Heart left ventricle (tissue), 16 donors: Measurements from ENCODE around the gene TMEM38B. TPM values are rescaled to one million over a fixed set of nuclear protein-coding genes. Genes with fewer than 3 reads are reported as not detected.
A peak's percentile ranks its signal among the peaks of the same experiment; 100 is the strongest.

ENCODE experiments used
- ATAC-seq, 4 donors: fragments of 200-7000 bp; cut with Tn5 transposase; one replicate each; pipeline ENCODE4 v1.9.1; 2020 to 2022; ENCODE audit warnings: moderate library complexity in 4 of 4, mild to moderate bottlenecking in 3 of 4, moderate number of reproducible peaks in 1 of 4
- DNase-seq, 5 donors: peaks; one replicate each; pipeline ENCODE4 v3.0.0-alpha.2; 2020
- H3K27ac ChIP-seq, 12 donors: fragments of 200-600 bp; sonication (generic) in 4 of 12; one replicate each; pipeline versions ENCODE4 v1.5.0 to v1.8.0; 2016 to 2022; ENCODE audit warnings: mild to moderate bottlenecking in 2 of 12
- H3K27me3 ChIP-seq, 9 donors: fragments of 200-600 bp; sonication (generic) in 2 of 9; one replicate each; pipeline versions ENCODE4 v1.5.1 to v1.8.0; 2016 to 2022; ENCODE audit warnings: mild to moderate bottlenecking in 3 of 9
- H3K36me3 ChIP-seq, 9 donors: fragments of 200-600 bp; sonication (generic) in 2 of 9; one replicate each; pipeline versions ENCODE4 v1.5.0 to v1.8.0; 2018 to 2022; ENCODE audit warnings: mild to moderate bottlenecking in 2 of 9
- H3K4me1 ChIP-seq, 12 donors: fragments of 200-600 bp; sonication (generic) in 4 of 12; one replicate each; pipeline versions ENCODE4 v1.5.0 to v1.8.0; 2016 to 2022; ENCODE audit warnings: mild to moderate bottlenecking in 3 of 12
- H3K4me3 ChIP-seq, 12 donors: fragments of 200-600 bp; sonication (generic) in 4 of 12; one replicate each; pipeline versions ENCODE4 v1.5.0 to v1.8.0; 2017 to 2022; ENCODE audit warnings: mild to moderate bottlenecking in 9 of 12, moderate library complexity in 4 of 12
- H3K9me3 ChIP-seq, 12 donors: fragments of 200-600 bp; sonication (generic) in 4 of 12; one replicate each; pipeline versions ENCODE4 v1.5.0 to v1.8.0; 2016 to 2022; ENCODE audit warnings: mild to moderate bottlenecking in 1 of 12
- CTCF ChIP-seq, 12 donors: fragments of 200-600 bp; sonication (generic) in 4 of 12; IDR thresholded peaks; one replicate each; pipeline versions ENCODE4 v1.5.0 to v1.8.0; 2018 to 2022; ENCODE audit warnings: antibody characterized with exemption in 12 of 12, mild to moderate bottlenecking in 5 of 12
- POLR2A ChIP-seq, 2 donors: fragments of 450-650 bp; IDR thresholded peaks; one replicate each; pipeline ENCODE4 v1.6.1; 2017; ENCODE audit warnings: antibody characterized with exemption in 2 of 2, mild to moderate bottlenecking in 2 of 2, moderate library complexity in 2 of 2
- WGBS, 4 donors: extraction: QIAGEN DNeasy Blood & Tissue Kit in 2 of 4; methylation state at CpG; one replicate each; pipeline versions ENCODE4 v1.1.5 to v1.1.7; 2013 to 2018; 5-methylcytosine and 5-hydroxymethylcytosine counted together
- intact Hi-C, 10 donors: fragments of 100-400 bp; cut with DNase I; formaldehyde crosslinking; loops; one replicate each; pipeline versions ENCODE4 v1.11.1 to v1.14.2; 2022
- polyA plus RNA-seq, 2 donors: library from polyadenylated mRNA; stranded (reverse); fragments of 200-250 nt; gene quantifications; one replicate each; pipeline ENCODE4 v1.2.3, GENCODE V29; 2013
- total RNA-seq, 9 donors: library from RNA; depleted of rRNA in 2 of 9; stranded (reverse); fragments of >200 nt in 2 of 9; fragmentation: NEBNext Ultra II Directional in 3 of 9; extraction: Animal tissue kit (Norgen Biotek cat#: 25700) in 3 of 9; gene quantifications; one replicate each; pipeline versions ENCODE4 v1.1.0 to v1.2.4, GENCODE V29; 2016 to 2023
- donor health status: ischemic (EF 13 %, LVEDD 7.1; RV severe dilation, severe dysfunction).
- donor health status: healthy with polysubstance abuse.
- donor health status: DM: no; HTN: yes; CAD: no.
- donor health status: DM: no; HTN: no; CAD: no.
- donor health status: ischemic (EF 25% LVEDD 6.9; RV normal size, moderate dysfunction).
- donor health status: ischemic (EF 25% LVEDD 5.7; RV mildly dilated, moderate dysfunction).
- donor health status: healthy.
- donor health status: DM: yes; HTN: yes; CAD: no.
- donor health status: ischemic (EF 35%, LVEDD 5.7; RV mildly dilated, moderate dysfunction).
- donor health status: nonischemic (EF 11% LVEDD 7.7; RV severe dilation, severe dysfunction).
- donor health status: DM: yes; HTN: yes; CAD: no.
- donor health status: PGD.
- donor health status: ischemic (EF 29% LVEDD 5.4; RV normal size, mild dysfunction).
- donor health status: nonischemic (EF 23%, LVEDD 6.1; RV moderate dilation, normal function).

TMEM38B gene
- total and polyA plus RNA-seq, 11 donors = 17.2 to 66.9 (median 45.4) TPM

DNA sequence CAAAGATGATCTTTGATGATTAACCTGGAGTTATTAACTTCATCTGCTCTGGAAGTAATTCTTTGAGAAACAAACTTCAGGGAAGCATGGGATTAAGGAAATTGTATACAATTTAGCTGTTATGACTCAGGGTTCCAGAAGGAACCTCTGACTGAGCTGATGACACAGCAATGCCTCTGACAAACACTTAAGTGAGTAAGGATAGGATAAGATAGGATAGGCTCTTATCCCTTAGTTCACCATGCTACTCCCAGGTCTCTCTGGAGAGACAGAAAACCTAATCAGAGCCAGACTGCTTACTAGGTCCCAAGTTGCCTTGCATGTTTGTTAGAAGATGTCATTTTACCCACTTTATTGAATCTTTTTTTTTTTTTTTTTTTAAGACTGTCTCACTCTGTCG lies 12.6 kb upstream of the TMEM38B start:
- no peak overlapping the region for H3K27ac ChIP-seq
- ATAC-seq = no peak
- peaks cover 0 to 3% (median 0%) of the 10 kb centered on the region in 12 donors for H3K4me1 ChIP-seq
- no peak for TF ChIP-seq CTCF (IDR thresholded peaks at IDR 0.05)
- TF ChIP-seq POLR2A (IDR thresholded peaks at IDR 0.05) = no peak
- WGBS, 4 donors = 87 to 100% (median 94%) methylated on average over 1 of the region's 1 CpG
- no peaks in the 10 kb centered on the region for H3K36me3 ChIP-seq
- intact Hi-C loops = no loop called here
- H3K27me3 ChIP-seq = no peaks in the 10 kb centered on the region
- no peak overlapping the region for H3K4me3 ChIP-seq
- DNase-seq = no peak
- H3K9me3 ChIP-seq = no peaks in the 10 kb centered on the region

DNA sequence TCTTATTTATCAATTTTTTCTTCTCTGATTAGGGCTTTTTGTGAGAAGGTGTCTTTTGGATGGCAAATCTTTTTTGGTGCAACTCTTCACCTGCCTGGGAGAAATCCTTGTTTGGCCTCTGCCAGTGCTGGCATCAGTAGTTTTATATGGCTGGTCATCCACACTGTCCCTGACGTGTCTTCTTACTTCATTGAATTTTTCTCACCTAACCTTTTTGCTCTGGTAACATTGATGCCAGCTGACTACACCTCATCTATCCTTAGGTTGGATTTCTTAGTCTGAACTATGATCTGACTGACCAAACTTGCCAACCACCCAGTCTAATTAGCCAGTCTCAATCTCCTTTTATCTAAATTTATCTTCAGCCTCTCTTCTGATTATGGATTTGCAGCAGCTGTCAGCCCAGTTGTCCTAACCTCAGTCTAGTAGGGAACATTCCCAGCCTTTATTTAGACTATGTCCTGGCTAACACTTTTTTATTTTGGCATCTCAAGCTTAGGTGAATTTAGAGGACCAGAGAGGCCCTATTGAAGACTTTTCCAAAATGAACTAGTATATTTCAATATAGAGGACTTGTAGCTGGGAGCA lies 10.6 kb upstream of the TMEM38B start:
- no peaks in the 10 kb centered on the region for H3K27me3 ChIP-seq
- no peak overlapping the region for H3K27ac ChIP-seq
- ATAC-seq (no peak), DNase-seq (no peak)
- H3K36me3 ChIP-seq = no peaks in the 10 kb centered on the region
- intact Hi-C loops = no loop called here
- no peak for TF ChIP-seq CTCF (IDR thresholded peaks at IDR 0.05)
- no peak for TF ChIP-seq POLR2A (IDR thresholded peaks at IDR 0.05)
- H3K4me3 ChIP-seq = no peak overlapping the region
- peaks cover 0 to 3% (median 0%) of the 10 kb centered on the region in 12 donors for H3K4me1 ChIP-seq
- WGBS, 4 donors = 24 to 55% (median 32%) methylated on average over 1 of the region's 1 CpG
- H3K9me3 ChIP-seq = no peaks in the 10 kb centered on the region

- intact Hi-C loops = no loop called here
- H3K9me3 ChIP-seq = no peaks in the 10 kb centered on the region
- TF ChIP-seq CTCF (IDR thresholded peaks at IDR 0.05) (no peak), POLR2A (IDR thresholded peaks at IDR 0.05) (no peak)
- no peak for ATAC-seq
- peaks cover 0 to 10% (median 0%) of the 10 kb centered on the region in 12 donors for H3K4me1 ChIP-seq
- no peaks in the 10 kb centered on the region for H3K36me3 ChIP-seq
- no peak overlapping the region for H3K4me3 ChIP-seq
- WGBS, 4 donors = 90 to 97% (median 92%) methylated on average over 4 of the region's 4 CpGs
- H3K27ac ChIP-seq = no peak overlapping the region
- DNase-seq = no peak
- H3K27me3 ChIP-seq = peaks cover 0 to 11% (median 0%) of the 10 kb centered on the region in 9 donors
These were observed 7.4 kb upstream of the TMEM38B start for GRCh38 chr9:105686936-105687335.

- no peaks in the 10 kb centered on the region for H3K9me3 ChIP-seq
- H3K27ac ChIP-seq = no peak overlapping the region
These were observed 3.6 kb upstream of the TMEM38B start for GRCh38 chr9:105690742-105691141.

More at GRCh38 chr9:105690742-105691141, 3.6 kb upstream of the TMEM38B start:
- no peaks in the 10 kb centered on the region for H3K36me3 ChIP-seq
- 61 to 72% (median 64%) methylated on average over 2 of the region's 2 CpGs for WGBS, 4 donors
- ATAC-seq = no peak
- peaks cover 0 to 23% (median 6%) of the 10 kb centered on the region in 12 donors for H3K4me1 ChIP-seq
- H3K4me3 ChIP-seq = no peak overlapping the region
- no peak for DNase-seq
- intact Hi-C loops = loop anchor here in 1 of 10 donors (5.0 kb wide), 1 partner anchor 33 kb away; no protein-coding TSS in a partner anchor
- TF ChIP-seq CTCF (IDR thresholded peaks at IDR 0.05) = peak in 10 of 12 donors; percentile 14 to 44 (median 19)
- TF ChIP-seq POLR2A (IDR thresholded peaks at IDR 0.05) = no peak
- H3K27me3 ChIP-seq = peaks cover 0 to 30% (median 3%) of the 10 kb centered on the region in 9 donors
